ENCODE measurements around the gene MORN1.

MORN1 gene

GRCh38 chr1:2273401-2274090 lies 117.8 kb downstream of the MORN1 start:
- DNase-seq (ENCODE audit: low read depth) = no peak

GRCh38 chr1:2272686-2273400 lies 118.5 kb downstream of the MORN1 start:
- no peak for DNase-seq (ENCODE audit: low read depth)

GRCh38 chr1:2271841-2272655 lies 119.3 kb downstream of the MORN1 start:
- DNase-seq (ENCODE audit: low read depth) = no peak
